G401.6 (cell line): ENCODE results near the gene ZNF594.
"Not testable (repeated sequence)": the region's sequence is repeated elsewhere in the genome, so short reads cannot be mapped to it uniquely, and the experiment has no call there.

ENCODE experiments used
- FAIRE-seq: peaks from 2 replicates; lab custom pipeline; 2012; peaks lifted over from hg19 to GRCh38; lab: Jason Lieb, UNC

ZNF594 gene

DNA sequence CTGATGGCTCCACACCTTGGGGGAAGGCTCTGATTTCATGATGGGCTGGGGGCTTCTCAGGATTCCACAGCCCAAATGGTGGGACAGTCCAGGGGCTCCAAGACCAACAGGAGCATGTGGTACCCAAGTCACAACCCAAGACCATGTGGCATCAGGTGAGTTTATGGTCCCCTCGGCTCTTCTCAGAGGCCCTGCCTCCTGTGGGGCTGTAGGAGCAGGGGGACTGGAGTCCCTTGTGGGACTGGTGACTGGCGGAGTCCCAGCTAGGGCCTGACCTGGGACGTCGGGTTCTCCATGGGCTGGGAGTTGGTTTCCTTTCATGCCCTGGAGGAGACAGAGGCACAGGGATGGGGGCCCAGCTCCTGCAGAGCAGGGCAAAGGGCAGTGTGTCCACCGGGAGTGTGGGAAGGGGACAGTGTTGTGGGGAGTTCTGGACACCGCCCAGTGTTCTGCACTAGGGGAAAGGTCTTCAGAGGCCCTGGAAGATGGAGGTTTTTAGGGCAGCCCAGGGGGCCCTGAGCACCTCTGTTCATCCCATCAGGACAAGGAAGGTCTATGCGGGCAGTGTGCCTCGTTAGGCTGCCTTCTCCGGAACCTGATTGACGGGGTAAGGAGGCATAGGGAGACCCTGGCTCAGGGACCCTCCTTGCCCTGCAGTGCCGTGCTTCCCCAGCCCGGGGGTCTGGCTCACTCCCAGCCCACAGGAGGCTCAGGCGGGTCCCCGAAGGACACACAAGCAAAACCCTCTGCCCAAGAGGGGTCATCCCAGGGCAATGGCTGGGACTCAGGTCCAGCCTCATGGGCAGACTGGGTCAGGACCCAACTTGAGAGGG, 54.9 kb downstream of the ZNF594 start:
- not testable (repeated sequence) for FAIRE-seq

DNA sequence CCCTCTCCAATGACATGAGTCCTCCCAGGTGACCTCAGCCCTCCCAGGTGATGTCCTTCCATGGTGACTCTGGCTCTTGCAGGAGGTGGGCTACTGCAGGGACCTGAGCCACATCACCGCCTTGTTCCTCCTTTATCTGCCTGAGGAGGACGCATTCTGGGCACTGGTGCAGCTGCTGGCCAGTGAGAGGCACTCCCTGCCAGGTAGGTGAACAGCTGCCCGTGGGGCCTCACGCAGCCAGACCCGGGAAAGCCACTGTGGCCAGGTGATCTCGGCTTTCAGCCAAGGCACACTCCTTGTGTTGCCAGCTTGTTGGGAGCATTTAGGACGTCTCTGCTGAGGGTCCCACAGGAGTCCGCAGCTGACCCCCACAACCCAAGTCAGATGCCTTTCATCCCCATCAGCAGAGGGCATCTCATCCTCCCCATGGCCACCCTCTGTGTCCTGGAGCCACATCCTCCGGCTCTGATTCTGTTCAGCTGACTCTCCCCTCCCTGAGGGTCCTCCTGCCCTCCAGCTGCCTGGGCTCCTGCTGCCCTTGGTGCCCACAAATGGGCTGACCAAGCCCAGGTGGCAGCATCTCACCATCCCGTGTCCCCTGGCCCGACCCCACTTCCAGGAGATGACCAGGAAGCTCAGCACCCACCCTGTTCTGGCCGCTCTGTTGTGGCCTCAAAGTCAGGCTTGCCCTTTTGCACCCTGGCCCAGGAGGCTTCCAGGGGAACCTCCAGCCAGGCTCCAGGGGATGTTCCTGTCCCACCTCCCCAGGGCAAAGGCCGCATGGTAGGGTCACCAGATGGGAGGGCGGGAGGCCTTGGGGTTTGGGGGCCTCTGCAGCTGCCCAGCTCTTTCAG, 55.7 kb downstream of the ZNF594 start:
- no peak for FAIRE-seq

DNA sequence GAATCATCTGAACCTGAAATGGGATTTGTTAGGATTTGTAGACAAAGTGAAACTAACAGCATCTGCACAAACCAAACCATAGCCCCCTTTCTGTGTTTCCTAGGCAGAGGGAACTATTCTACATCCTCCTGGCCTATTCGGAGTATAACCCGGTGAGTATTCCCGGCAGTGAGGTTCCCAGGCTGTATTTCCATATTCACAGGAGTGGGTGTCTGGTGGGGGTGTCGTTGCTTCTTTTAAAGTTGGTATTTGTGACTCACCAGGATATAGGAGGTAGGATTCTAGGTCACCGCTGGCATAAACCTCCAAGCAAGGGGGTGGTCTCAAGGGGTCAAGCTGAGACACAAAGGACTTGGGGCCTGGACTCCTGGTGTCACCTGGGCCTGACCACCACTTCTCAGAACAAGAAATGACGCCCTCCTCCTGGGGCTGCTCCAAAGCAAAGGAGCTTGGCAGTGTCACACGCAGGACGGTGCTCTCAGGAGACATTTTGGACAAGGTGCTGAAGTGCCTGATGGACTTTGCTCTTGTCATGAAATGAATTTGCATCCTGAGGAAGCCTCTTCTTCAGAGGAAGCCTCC, 56.4 kb downstream of the ZNF594 start:
- not testable (repeated sequence) for FAIRE-seq

DNA sequence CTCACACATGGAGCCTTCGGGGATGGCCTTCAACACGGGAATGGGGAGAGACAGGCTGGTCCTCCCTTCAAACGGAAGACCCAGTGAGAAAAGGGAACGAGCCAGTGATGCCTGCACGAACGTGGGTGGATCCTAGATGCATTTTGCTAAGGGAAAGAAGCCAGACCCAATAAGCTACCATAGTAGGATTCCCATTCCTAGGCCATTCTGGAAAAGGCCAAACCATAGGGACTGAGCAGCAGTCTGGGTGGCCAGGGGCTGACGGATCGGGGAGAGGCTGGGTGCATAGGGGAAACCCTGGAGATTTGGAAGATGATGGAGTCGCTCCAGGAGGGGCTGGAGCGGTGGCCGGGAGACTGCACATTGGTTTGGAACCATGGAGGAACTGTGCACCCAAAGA, 57.1 kb downstream of the ZNF594 start:
- FAIRE-seq, result not testable (repeated sequence)

DNA sequence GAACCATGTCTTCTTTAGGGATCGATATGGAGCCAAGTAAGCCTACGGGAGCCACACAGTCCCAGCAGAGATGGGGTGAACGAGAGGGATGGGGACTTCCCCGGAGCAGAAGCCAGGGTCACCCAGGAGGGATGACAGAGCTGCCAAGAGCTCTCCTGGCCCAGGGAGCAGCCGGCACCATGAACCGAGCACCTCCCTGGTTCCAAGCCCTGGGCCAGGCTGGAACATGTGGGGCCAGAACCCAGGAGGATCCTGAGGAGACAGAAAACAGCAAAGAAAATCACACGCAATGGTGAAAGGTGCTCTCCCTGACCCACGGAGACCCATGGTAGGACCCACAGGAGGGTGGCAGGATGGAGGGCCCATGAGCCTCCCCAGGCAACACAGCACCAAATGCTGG, 57.7 kb downstream of the ZNF594 start:
- not testable (repeated sequence) for FAIRE-seq

DNA sequence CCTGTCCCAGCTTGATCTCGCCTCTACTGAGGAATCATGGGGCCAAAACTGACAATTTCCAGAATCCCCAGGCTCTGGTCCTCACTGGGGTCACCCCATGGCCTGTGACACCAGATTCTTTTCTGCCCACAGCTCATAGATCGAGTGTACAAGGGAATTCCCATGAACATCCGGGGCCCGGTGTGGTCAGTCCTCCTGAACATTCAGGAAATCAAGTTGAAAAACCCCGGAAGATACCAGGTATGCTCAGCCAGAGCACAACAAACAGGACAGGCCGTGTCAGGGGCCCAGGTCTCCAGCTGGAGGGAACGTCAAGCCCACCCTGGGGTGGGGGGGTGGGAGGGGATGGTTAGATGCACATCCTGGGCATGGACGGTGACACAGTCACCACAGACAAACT, 58.4 kb downstream of the ZNF594 start:
- no peak for FAIRE-seq

DNA sequence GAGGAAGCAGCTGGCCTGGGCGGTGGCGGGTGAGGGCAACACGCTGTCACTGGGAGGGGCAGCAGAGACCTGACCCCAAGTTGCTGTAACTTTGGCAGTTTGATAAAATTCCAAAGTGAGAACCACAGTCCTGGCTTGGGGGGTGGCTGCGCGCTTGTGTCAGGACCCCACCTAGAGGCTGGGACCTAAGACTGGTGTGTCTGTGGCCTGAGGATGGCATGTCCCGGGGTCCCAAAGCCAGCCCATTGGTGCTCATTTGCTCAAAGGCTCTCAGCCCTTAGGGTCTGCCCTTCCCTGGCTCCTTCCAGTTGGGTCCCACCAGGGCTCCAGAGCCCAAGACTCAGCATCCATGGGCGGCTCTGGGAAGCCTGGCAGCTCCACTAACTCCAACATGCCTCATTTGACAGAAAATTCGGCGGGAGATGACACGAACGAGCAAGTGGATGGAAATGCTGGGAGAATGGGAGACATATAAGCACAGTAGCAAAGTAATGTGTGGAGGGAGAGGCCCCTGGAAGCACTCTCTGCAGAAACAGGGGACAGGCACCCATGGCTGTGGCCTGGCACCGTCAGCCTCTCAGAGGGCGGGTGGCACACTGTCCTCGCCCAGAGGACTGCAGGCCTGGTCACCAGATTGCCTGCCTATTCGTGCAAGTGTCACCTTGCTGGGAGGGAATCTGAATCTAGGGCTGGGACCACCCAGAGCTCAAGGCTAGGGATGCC, 59.0 kb downstream of the ZNF594 start:
- not testable (repeated sequence) for FAIRE-seq

DNA sequence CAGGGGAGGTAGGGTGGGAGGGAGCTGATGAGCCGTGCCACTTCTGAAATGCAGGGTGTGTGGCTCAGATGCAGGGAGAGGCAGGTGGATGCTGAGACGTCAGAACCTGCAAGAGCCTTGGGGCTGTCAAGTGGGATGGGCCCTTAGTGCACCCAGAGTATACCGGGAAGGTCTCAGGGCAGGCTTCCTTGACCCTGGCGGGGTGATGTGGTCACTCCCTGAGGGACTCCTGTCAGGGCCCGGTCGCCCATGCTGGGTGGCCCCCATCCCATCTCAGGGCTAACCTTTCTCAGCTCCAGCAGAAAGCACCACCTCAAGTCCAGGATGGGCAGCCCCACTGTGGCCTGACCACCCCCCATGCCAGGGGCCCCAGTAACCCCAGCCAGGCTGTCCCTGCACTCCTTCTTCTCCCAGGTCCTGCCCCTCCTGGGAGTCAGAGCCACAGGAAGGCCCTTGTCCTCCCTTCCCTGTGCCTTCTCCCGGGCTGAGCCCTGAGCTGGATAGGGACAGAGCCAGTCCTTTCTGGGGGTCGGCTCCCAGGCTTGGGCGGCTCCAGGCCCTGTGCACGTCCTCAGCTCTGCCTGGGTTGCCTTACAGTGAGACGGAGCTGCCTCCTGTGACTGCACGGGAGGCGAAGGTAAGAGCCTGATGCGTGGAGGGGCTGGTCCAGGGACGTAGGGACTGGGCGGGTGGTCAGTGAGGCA, 59.7 kb downstream of the ZNF594 start:
- FAIRE-seq, result not testable (repeated sequence)

DNA sequence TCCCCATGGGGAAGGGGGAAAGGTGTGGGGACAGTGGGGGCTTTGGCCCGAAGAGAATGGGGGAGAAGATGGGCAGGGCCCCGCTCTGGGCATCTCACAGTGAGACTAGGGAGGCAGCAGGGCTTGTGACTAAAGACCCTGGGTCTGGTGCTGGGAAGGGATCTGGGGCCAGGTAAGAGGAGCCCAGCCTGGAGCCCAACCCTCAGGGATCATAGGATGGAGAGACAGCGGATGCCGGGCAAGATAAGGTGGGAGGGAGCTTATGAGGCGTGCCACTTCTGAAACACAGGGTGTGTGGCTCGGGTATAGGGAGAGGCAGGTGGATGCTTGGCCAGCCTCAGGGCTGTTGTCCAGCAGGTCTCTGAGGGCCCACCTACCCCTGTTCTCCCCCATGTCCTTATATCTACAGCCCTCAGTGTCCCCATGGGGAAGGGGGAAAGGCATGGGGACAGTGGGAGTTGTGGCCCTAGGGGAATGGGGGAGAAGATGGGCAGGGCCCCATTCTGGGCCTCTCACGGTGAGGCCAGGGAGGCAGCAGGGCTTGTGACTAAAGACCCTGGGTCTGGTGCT, 60.4 kb downstream of the ZNF594 start:
- no peak for FAIRE-seq

DNA sequence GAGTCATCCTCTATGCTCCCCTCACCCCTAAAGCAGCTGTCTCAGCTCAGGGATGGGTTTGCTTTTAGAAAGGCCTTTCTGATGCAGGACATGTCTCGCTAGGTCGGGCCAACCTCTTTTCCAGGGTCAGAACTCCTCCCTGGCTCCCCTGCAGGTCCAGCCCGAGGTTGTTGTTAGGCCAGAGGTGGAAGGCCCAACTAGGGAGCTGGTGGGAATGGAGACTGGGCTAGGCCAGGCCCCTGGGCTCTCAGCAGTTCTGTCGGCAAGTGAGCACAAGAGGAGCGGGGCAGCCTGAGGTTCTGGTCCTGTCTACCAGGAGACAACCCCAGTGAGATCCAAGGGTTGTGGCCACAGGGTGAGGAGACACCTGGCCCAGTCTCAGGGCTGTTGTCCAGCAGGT, 61.0 kb downstream of the ZNF594 start:
- not testable (repeated sequence) for FAIRE-seq

DNA sequence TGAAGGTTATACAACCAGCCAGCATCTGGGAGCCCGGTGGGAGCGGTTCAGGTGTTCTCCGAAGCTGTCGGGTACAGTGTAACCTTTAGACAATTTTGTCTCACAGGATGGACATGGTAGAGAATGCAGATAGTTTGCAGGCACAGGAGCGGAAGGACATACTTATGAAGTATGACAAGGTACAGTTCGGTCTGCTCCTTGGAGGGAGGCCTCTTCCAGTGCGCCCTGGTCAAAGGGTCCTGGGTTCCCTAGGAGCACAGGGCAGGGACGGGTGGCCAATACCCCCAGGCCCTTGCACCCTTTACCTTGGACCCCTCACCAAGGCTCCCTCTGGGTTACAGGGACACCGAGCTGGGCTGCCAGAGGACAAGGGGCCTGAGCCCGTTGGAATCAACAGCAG, 61.4 kb downstream of the ZNF594 start:
- not testable (repeated sequence) for FAIRE-seq

DNA sequence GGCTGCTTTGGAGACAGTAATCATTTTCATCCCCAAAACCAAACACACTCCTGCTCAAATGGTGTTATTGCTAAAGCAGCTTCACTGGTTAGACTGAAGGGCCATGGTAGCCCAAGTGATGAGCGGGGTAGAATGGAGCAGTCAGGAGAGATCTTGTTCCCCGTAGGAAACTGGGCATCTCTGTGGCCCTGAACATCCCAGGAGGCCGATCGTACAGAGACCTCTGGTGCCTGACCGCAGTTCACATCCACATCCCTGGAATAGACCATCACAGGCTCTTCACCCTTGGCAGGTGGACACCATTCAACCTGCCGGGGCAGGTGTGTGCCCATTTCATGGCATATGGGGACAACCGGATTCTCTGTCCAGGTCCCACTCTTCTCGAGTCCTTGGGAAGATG, 61.9 kb downstream of the ZNF594 start:
- FAIRE-seq, result not testable (repeated sequence)
